GM19023 (cell line): ENCODE data around the gene ORMDL1.
"Not testable (repeated sequence)": the region's sequence is repeated elsewhere in the genome, so short reads cannot be mapped to it uniquely, and the experiment has no call there.

Source experiments
- ATAC-seq: cut with Tn5 transposase; IDR thresholded peaks from one replicate; pipeline ENCODE4 v1.9.1; 2021; ENCODE audit warnings: mild to moderate bottlenecking, moderate library complexity; ENCODE audit not compliant: unreplicated experiment

The ORMDL1 gene

GRCh38 chr2:189772212-189772611 lies 11.9 kb downstream of the ORMDL1 start:
- no peak for ATAC-seq

- no peak for ATAC-seq
Observed at GRCh38 chr2:189770590-189771322, 13.4 kb downstream of the ORMDL1 start.

GRCh38 chr2:189763908-189764661 lies 20.1 kb downstream of the ORMDL1 start:
- no peak for ATAC-seq

GRCh38 chr2:189762551-189763298 lies 21.4 kb downstream of the ORMDL1 start, which contains the start of gene OSGEPL1:
Gene OSGEPL1 (minus strand): TSS chr2:189762792. CDS start chr2:189761640, 1,152 bp downstream.
- ATAC-seq, result peak; percentile 98

DNA sequence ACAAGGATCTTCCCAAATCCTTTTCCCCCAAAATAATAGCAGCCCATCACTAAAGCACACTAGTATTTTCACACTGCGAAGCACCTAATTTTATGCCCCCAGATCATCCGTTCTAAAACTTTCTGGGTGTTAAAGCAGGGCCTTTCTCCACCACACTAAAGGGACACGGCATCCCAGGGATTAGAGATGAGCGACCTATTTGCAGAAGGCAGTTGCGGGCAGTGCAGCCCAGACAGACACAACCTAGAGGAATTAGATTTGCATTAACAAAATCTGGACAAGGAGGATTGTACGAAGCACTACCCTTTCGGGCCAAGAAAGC lies 21.9 kb downstream of the ORMDL1 start:
- no peak for ATAC-seq

- ATAC-seq, result not testable (repeated sequence)
Observed at GRCh38 chr2:189760154-189760553, 24.0 kb downstream of the ORMDL1 start.

DNA sequence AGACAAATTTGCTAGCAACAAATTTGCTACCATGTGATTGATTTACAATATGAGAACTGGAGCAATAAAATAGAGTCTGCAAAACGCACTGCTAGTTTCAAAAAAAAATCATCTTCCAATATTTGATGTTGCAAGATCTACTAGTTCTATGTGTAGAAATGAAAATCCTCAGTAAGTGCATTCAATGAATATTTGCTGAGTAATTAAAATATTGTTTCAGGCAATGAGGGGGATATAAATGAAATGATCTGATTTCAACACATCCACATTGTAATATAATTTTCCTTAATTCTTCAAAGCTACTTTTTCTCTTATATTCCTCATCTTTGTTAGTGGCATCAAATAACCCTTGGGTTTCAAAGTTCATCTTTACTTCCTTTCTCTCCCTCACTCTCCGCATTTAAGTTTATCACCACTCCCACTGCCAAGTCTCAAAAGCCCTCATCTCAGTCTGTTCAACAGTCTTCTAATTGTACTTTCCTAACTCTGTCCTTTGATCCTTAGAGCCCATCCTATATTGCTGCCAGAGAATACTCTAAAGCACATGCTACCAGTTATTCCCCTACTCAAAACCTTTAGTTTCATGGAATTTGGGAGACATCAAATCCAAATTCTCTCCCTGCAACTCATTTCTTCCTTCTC lies 27.7 kb downstream of the ORMDL1 start:
- ATAC-seq, result no peak

DNA sequence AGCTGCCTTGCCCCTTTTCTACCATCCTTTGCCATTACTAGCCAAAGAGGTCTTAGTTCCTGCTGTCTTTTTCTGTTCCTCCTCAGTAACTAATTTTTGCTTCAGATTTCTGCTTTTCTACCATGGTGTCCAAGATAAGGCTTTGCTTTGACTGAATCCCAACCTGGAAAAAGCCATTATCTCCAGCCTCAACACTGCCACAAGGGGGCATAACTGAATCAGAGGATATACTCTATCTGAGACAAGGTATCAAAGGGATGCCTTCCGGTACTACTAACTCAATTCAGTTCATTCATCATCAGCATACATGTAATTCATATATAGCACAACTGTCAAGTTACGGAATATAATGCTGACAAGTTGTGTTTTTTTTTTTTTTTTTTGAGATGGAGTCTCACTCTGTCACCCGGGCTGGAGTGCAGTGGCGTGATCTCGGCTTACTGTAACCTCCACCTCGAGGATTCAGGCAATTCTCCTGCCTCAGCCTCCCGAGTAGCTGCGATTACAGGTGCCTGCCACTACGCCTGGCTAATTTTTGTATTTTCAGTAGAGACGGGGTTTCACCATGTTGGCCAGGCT lies 33.0 kb downstream of the ORMDL1 start:
- ATAC-seq, result no peak

- no peak for ATAC-seq
Observed at GRCh38 chr2:189729430-189729829, 54.7 kb downstream of the ORMDL1 start.

GRCh38 chr2:189726849-189727248 lies 57.3 kb downstream of the ORMDL1 start:
- ATAC-seq, result no peak

GRCh38 chr2:189726271-189726670 lies 57.9 kb downstream of the ORMDL1 start:
- ATAC-seq, result no peak

DNA sequence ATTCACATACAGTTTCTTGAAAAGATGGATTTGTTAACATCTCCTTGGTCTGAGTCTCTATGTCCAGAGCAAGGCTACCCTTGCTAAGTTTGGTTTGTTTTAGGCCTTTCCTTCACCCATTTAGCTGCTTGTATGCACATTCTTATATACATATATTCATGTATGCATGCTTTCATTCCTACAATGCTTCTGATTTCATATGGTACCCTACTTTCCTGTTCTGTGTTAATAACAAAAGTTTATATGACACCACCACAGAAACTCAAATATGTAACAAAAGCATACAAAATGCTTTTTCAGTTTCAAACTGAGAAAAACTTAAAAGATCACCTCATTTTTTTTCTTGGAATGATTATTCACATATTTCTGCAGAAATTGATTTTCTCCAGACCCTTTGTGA lies 60.9 kb downstream of the ORMDL1 start:
- no peak for ATAC-seq
